Measurements from ENCODE around the gene B4GALNT3.

The B4GALNT3 gene

DNA sequence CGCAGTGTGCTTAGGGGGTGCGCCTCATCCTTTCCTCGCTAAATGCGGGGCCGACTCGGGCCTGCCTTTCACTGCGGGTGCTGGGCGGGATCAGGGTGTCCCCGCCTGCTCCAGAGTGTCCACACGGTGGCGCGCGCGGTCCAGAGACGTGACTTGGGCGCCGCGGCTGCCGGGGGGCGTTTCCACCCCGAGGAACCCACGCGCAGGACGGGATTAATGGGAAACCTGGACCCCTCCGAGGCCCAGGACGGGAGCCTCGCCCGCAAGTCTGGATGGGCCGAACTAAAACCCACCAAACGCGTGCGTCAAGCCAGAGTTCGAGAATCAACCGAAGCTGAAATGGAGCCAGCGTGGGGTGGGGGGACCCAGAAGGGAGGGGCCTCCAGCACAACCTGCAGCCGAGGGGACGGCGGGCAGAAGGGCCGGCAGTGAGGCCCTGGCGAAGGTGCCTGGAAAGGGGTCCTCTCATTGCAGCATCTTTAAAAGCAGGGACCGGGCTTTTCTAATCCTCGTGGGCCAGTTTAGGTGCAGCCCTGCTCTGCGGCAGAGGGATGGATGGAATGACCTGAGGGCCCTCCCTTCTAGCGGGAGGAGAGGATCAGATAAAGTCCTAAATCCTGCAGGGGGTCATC, 110.2 kb downstream of the B4GALNT3 start:
- DNase-seq (ENCODE audit: low spot score), result peak; percentile 89
- Histone ChIP-seq H3K4me3 (peak overlapping the region; percentile 76), H3K27ac (peak overlapping the region; percentile 93 to 96)
- TF ChIP-seq CTCF (IDR thresholded peaks at IDR 0.05), result peak; percentile 92

- DNase-seq (ENCODE audit: low spot score), result peak; percentile 92
- Histone ChIP-seq H3K27ac (peak overlapping the region; percentile 93 to 96), H3K4me3 (peak overlapping the region; percentile 76)
- no peak for TF ChIP-seq CTCF (IDR thresholded peaks at IDR 0.05)
These were observed 110.7 kb downstream of the B4GALNT3 start for GRCh38 chr12:570435-570920.

GRCh38 chr12:570921-571794, 111.4 kb downstream of the B4GALNT3 start:
- no peak for DNase-seq (ENCODE audit: low spot score)
- H3K27ac ChIP-seq, result peak overlapping the region; percentile 93 to 96
- TF ChIP-seq CTCF (IDR thresholded peaks at IDR 0.05), result no peak
- H3K4me3 ChIP-seq, result peak overlapping the region; percentile 76

- no peak for TF ChIP-seq CTCF (IDR thresholded peaks at IDR 0.05)
- peak overlapping the region; percentile 76 for H3K4me3 ChIP-seq
- peak overlapping the region; percentile 93 to 96 for H3K27ac ChIP-seq
- no peak for DNase-seq (ENCODE audit: low spot score)
These were observed 112.2 kb downstream of the B4GALNT3 start for GRCh38 chr12:571795-572531.

DNA sequence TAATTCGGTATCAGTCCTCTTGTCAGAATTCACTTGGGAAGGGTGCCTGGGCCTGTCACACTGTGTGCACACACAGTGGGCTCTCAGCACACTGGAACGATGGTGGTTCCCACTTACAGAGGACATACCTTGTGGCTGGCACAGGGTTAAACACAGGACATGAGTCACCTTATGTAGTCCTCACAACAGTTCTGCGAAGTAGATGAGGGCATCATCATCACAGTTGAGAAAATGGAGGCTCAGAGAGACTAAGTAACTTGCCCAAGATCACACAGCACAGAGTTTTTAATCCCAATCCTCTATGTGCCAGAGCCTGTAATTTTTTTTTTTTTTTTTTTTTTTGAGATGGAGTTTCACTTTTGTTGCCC, 112.8 kb downstream of the B4GALNT3 start:
- no peak for DNase-seq (ENCODE audit: low spot score)
- Histone ChIP-seq H3K4me3 (no peak overlapping the region), H3K27ac (peak overlapping the region; percentile 93 to 96)
- TF ChIP-seq CTCF (IDR thresholded peaks at IDR 0.05), result no peak

- no peak for TF ChIP-seq CTCF (IDR thresholded peaks at IDR 0.05)
- no peak for DNase-seq (ENCODE audit: low spot score)
- Histone ChIP-seq H3K27ac (no peak overlapping the region), H3K4me3 (no peak overlapping the region)
These were observed 113.5 kb downstream of the B4GALNT3 start for GRCh38 chr12:573232-573631.
